NCI-H1092 treated with DMSO at 0.1 percent for 48 hours (cell line): Measurements from ENCODE around the gene HLF.

Experiments
- DNase-seq: peaks from one replicate; lab custom pipeline; 2025; lab: John Stamatoyannopoulos, UW

Gene HLF, protein sequence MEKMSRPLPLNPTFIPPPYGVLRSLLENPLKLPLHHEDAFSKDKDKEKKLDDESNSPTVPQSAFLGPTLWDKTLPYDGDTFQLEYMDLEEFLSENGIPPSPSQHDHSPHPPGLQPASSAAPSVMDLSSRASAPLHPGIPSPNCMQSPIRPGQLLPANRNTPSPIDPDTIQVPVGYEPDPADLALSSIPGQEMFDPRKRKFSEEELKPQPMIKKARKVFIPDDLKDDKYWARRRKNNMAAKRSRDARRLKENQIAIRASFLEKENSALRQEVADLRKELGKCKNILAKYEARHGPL

GRCh38 chr17:55264645-55265298 lies at the start of gene HLF:
Gene HLF, plus strand, starts transcription at chr17:55264960. Its CDS starts 525 bp downstream, at chr17:55265485.
- DNase-seq, result peak; percentile 86

GRCh38 chr17:55215711-55216110 lies 49.0 kb upstream of the HLF start:
- DNase-seq, result no peak

DNA sequence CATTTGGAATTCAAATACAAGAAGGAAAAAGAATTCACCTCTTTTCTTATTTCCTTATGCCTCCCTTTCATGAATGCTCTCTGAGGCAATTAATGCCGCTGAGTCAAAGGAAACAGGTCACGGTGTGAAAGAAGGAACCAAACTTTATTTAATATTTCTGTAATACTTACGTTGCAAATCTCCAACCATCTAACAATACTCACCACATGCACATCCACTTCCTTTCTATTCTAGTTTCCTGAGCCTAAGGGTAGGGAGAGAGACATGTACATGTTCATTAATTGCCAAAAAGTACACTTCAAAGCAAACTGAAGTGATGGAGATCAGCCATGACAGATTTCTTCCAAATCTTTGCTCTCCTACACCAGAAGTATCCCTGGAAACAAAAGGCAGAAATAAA lies 47.9 kb upstream of the HLF start:
- DNase-seq, result no peak

DNA sequence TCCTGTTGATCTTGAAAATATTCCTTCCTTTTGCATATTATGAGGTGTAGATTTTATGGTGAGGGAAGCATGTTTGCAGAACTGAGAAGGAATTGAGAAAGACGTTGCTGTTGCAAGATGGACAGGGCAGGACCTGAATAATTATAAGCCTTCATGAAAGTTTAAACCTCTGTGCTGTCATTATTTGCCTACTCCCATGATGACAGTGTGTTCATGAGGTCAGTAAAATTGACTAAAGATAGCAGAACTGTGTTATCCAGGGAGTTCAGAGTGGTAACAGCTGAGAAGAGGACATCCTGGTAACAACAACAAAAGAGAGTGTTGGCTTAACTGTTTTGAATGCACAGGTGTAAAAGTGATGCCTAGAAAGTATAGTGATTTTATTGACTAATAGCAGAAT lies 45.3 kb upstream of the HLF start:
- DNase-seq, result no peak

DNA sequence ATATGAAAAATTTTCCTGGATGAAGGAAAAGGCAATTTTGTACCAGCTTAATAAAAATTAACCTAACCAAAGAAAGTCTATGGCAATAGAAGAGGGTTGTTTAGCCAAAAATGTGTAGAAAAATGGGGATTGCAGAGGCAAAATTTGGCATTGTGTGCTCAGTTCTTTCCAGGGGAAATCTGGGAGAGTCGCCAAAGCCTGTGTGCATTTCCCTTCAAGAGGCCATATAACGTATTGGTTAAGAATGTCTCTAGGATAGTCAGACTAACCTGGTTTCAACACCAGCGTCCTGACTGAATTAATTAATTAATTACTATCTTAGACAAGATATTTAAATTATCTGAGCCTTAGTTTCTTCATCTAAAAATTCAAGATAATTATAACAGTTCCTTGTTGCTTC lies 44.8 kb upstream of the HLF start:
- DNase-seq, result peak; percentile 61

DNA sequence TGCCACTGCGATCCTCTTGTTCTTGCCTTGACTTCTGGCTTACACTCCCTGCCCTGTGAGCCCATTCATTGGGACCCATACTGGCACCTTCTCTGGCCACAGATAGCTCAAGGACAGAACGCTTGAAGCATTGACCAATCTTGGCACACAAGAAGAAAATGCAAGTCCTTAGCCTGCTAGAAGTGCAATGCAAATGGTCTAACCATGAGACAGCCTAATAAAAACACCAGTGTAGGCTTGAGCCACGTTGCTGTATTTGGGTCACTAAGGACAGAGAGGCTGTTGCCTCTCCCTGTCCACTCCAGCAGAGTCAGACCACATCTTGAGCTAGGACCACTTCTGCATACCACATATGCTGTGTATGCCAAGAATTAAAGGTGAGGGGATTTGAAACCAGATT lies 41.2 kb upstream of the HLF start:
- no peak for DNase-seq

GRCh38 chr17:55224746-55225145 lies 40.0 kb upstream of the HLF start:
- DNase-seq, result no peak

DNA sequence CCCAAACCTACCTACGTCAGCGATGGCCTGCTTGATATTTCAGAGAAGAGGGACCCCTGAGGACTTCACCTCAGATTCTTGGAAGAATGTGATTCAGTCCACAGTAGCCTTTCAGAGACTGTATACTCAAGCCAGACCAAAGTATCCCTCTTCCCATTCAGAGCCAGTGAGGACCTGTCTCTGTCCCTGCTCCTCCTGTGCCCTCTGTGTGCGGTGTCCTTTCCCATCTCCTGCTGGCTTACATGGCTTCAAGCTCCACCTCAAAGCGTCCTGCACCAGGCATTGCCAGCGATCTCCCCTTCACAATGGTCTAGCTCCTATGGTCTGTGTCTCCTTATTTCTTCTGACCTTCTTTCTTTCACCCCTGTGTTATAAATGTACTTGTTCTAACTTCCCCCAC lies 39.5 kb upstream of the HLF start:
- no peak for DNase-seq

GRCh38 chr17:55228683-55229192 lies 36.0 kb upstream of the HLF start:
- no peak for DNase-seq

DNA sequence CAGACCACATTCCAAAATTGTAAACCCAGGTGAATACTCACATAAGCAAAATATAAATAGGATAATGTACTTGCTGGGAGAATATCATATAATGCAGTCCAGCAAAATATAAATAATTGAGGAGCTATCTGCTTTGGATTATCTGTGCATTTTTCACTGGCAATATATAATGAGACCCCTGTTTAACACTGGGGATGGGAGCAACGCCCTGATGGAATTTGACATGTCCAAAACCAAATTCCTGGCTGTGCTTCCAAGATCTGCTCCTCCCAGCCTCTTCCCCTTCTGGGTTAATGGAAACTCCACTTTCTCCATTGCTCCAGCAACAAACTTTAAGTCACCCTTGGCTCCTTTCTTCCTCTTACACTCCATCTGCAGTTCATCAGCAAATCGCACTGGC lies 35.5 kb upstream of the HLF start:
- no peak for DNase-seq

DNA sequence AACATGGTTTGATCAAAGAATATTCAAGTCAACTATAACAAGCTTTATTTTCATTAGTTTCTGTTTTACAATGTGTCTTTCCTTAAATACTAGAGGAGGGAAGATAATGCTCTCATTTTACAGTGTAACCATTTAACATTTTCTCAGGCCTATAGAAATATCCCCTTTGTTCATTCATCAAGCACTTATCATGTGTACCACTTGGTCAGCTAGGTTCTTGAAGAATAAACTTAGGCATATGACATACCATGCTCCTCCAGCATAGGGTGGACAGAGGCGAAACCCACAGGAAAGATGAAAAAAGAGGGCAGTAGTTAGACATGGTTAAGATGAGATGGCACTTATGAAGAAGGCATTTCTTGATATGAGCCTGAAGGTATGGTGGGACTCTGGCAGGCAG lies 34.0 kb upstream of the HLF start:
- no peak for DNase-seq

DNA sequence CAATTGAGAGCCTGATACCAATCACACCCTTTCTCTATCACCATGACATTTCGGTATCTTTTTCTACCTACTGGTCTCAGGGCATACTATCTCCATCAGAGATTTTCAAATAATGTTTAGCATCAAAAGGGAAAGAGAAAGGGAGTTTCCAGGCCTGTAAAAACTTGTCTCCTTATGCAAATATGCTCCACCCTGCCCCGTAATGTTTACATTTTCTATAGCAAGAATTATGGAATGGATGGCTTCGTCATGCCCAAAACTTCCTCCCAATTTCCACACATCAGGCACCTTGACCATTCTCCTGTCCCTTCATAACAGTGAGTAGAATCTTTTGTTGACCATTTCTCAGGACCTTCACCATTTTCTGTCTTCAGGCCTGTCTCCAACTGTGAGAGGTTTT lies 30.9 kb upstream of the HLF start:
- no peak for DNase-seq

DNA sequence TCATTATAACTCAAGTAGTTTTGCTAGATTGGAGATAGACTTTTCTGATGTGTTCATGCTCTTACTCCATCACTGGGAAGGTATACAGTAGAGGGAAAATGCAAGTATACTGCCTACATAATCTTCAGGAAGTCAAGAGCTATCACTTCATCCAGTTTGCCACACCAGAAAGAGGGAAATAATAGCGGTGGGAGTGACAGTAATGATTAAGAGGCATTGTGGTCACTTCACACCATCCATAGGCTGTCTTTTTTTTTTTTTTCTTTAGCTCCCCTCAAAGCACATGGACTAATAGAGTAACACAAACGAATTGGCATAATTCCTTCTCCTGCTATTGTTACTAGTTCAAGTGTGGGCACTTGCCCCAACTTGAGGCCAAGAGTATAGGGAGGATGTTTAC lies 28.4 kb upstream of the HLF start:
- DNase-seq, result no peak

GRCh38 chr17:55237268-55237667 lies 27.5 kb upstream of the HLF start:
- no peak for DNase-seq

- DNase-seq, result peak; percentile 51
Observed at GRCh38 chr17:55237841-55238178, 26.9 kb upstream of the HLF start.

- peak; percentile 94 for DNase-seq
Observed at GRCh38 chr17:55238179-55238930, 26.4 kb upstream of the HLF start.

- DNase-seq, result peak; percentile 89
Observed at GRCh38 chr17:55238931-55239297, 25.8 kb upstream of the HLF start.

DNA sequence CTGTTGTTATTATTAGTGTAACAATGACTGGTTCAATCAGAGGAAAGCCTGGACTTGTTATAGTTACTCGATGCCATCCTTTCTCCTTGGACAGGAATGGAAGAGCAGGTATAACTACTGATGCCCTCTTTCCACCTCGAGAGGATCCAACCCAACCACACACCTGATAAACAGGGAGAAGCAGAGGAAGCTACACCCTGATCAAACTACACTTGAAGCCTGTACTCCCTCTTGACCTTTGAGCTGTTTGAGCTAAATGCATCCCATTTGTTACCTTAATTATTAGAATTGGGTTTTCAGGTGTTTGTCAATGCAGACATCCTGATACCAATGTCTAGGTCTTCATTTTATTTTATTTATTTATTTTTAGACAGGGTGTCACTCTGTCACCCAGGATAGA lies 23.7 kb upstream of the HLF start:
- DNase-seq, result no peak

GRCh38 chr17:55242476-55242875 lies 22.3 kb upstream of the HLF start:
- no peak for DNase-seq

DNA sequence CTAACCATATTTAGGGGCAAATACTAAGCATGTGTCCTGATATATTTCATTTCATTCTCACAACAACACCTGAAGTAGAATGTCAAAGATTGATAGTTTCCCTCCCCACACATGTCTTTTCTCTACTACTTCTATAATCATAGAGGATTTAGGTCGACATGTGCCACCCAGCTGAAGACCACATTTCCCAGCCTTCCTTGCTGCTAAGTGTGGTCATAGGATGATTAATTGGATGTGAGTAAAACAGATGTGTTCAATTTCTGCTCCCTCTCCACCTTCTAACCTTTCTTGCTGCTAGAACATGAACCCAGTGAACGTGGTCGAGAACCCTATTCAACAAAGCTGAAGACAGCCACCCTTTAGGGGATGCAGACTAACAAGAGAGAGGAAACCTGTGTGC lies 18.8 kb upstream of the HLF start:
- DNase-seq, result no peak

GRCh38 chr17:55246583-55246982 lies 18.2 kb upstream of the HLF start:
- DNase-seq, result no peak

DNA sequence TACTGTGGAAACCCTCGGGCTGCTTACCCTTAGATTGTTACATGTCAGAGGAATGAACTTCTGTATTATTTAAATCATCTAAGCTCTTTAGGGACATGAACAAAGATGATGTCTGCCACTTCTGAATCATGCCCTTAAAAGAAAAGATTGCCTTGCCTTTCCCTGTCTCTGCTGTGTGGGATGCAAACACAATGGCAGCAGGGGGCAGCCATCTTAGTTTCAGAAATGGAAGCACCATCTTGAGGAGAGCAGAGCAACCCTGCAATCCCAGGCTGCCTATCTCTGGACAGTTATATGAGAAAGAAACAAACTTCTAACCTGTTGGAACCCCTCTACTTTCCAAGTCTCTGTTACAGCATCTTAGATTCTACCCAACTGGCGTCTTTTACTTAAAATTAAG lies 16.7 kb upstream of the HLF start:
- no peak for DNase-seq

DNA sequence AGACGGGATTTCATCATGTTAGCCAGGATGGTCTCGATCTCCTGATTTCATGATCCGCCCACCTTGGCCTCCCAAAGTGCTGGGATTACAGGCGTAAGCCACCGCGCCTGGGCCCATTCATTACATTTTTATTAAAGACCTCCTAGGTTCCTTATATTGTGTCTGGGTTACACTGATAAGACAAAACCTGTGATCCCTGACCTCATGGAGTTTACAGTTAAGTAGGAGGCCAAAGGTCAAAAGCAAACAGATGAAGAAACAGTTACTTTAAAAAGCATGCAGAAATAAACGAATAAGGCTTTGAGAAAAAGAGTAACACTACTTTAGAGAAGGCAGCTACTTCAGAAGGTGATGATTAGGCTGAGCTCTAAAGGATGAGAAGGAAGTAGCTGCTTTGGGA lies 14.9 kb upstream of the HLF start:
- DNase-seq, result no peak
